Activated CD4-positive, alpha-beta T cell treated with anti-CD3 and anti-CD28 coated beads, Interleukin-2, amount 50 U/mL, for 1 hour (primary cell): Measurements from ENCODE around the gene F11R.
"Not testable (repeated sequence)": the region's sequence is repeated elsewhere in the genome, so short reads cannot be mapped to it uniquely, and the experiment has no call there.

Experiments used
- DNase-seq: peaks from one replicate; pipeline ENCODE4 v3.0.0-alpha.2; 2020

F11R gene

GRCh38 chr1:161009602-161010211 is 11.2 kb downstream of the F11R start:
- no peak for DNase-seq

GRCh38 chr1:161008869-161009510 is 12.0 kb downstream of the F11R start:
- no peak for DNase-seq

DNA sequence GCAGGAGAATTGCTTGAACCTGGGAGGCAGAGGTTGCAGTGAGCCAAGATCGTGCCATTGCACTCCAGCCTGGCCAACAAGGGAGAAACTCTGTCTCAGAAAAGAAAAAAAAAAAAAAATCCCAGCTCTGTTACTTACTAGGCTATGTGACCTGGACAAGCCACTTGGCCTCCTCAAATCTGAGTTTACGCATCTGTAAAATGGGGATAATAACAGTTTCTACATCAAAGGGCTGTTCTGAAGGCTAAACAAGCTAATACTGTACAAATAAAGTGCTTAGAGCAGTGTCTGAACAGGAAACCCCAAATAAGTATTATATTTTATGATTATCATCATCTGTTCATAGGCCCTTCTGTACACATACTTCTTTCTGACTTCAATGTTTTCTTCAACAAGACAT is 13.6 kb downstream of the F11R start:
- DNase-seq: no peak

GRCh38 chr1:161006563-161006962 is 14.4 kb downstream of the F11R start:
- DNase-seq: no peak

- no peak for DNase-seq
Measured at GRCh38 chr1:161001525-161001924, 19.4 kb downstream of the F11R start.

- DNase-seq: no peak
Measured at GRCh38 chr1:161000736-161001480, 20.0 kb downstream of the F11R start.

DNA sequence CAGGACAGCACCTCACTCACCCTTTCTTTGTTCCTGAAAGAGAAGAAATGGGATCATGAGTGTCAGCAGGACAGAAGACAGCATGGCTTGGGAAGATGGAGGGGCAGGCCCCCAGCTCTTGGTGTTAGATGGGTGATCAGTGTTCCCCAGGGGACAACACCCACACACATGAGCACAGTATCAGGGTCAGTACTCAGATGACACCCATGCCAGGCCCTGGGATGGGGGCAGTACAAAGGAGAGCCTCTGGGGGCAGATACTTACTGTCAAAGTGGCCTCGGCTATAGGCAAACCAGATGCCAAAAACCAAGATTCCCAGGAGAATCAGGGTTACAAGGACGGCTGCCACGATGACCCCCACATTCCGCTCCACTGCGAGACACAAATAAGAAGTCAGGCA is 21.6 kb downstream of the F11R start:
- no peak for DNase-seq

DNA sequence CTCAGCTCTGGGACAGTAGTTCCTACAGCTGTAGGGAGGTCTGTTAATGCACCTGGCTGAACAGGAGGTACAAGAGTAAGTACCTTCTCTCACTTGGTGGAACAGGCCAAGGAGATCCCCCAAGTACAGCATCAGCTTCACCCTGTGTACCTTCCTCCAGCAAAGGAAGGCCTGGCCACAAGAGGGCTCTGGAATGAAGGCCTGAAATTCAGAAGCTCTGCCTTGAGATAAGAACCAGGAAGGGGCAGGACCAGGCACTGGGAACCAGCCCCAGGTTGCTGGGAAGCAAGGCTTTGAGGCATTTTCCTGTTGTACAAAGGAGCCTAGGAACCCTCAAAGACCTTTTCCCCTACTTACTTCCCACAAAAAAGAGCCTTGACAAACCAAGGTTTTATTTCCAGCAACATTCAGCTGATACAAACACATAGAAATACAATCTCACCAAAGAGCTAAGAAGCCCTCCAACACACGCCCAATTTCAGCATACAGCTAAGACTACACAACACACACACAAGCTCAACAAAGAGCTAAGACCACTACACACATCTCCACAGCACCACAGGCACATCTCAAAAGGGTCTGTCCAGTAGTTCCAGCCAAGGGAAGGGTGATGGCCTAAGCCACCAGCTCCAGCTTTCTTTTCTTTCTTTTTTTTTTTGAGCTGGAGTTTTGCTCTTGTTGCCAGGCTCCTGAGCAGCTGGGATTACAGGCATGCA is 23.5 kb downstream of the F11R start:
- DNase-seq: peak; percentile 48

DNA sequence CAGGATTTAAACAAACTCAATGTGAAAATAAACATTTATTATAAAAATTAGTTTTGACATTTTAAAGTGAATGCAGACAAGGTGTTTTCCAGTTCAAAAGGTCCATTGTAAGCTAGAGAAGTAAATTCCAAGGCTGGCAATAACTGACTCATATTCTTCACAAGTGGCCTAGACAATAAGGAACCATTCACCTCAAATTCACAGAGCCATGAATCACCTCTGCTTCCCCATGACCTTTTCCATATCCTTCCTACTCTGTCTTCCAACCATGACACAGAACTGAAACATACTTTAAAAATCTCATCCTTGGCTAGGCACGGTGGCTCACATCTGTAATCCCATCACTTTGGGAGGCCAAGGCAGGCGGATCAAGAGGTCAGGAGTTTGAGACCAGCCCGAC is 24.8 kb downstream of the F11R start:
- no peak for DNase-seq

GRCh38 chr1:160993544-160994193 is 27.3 kb downstream of the F11R start:
- no peak for DNase-seq

GRCh38 chr1:160992036-160992435 is 28.9 kb downstream of the F11R start:
- DNase-seq: not testable (repeated sequence)

GRCh38 chr1:160987359-160988050 is 33.4 kb downstream of the F11R start:
- DNase-seq: no peak

- no peak for DNase-seq
Measured at GRCh38 chr1:160985723-160986122, 35.2 kb downstream of the F11R start.

GRCh38 chr1:160981584-160982411 is 39.2 kb downstream of the F11R start:
- peak; percentile 6 for DNase-seq

DNA sequence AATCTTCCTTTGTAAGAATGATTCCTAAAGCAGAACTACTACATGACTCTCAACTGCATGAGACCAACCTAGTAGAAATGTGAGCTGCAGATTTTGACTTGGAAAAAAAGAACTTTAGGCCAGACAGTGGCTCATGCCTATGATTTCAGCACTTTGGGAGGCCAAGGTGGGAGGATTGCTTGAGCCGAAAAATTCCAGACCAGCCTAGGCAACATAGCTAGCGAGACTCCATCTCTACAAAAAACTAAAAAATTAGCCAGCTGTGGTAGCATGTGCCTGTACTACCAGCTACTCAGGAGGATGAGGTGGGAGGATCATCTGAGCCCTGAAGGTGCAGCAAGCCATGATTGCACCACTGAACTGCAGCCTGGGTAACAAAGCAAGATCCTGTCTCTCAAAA is 41.7 kb downstream of the F11R start:
- no peak for DNase-seq

DNA sequence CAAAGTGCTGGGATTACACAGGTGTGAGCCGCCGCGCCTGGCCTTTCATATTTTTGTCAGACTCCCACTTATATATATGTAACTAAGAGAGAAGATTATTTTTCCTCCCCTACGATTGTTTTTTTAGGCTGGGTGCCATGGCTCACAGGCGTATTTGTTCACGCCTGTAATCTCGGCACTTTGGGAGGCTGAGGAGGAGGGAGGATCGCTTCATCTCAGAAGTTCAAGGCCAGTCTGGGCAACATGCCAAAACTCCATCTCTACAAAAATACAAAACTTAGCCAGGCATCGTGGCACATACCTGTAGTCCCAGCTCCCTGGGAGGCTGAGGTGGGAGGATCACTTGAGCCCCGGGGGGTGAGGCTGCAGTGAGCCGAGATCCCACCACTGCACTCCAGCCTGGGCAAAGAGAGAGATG is 42.4 kb downstream of the F11R start:
- DNase-seq: no peak

- no peak for DNase-seq
Measured at GRCh38 chr1:160975026-160975425, 45.9 kb downstream of the F11R start.

DNA sequence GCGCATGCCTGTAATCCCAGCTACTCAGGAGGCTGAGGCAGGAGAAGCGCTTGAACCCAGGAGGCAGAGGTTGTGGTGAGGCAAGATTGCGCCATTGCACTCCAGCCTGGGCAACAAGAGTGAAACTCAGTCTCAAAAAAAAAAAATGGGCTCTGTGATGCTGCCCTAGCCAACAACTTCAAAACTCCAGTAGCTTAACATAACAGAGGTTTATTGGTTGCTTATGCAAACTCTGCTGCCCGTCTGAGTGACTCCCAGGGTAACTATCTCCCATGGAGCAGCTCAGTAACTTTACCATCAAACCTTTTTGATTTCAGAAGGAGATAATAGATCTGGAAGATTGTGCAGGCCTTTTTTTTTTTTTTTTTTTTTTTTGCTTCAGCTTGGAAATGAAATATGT is 47.5 kb downstream of the F11R start:
- no peak for DNase-seq

- DNase-seq: no peak
Measured at GRCh38 chr1:160972939-160973338, 48.0 kb downstream of the F11R start.

- no peak for DNase-seq
Measured at GRCh38 chr1:160971618-160972056, 49.3 kb downstream of the F11R start.

- DNase-seq: no peak
Measured at GRCh38 chr1:160963521-160963920, 57.4 kb downstream of the F11R start.
